Endometrial microvascular endothelial cells (primary cell): ENCODE measurements around the gene POLR1B. TPM values are rescaled to one million over a fixed set of nuclear protein-coding genes. Genes with fewer than 3 reads are reported as not detected.
"Not testable (repeated sequence)": the region's sequence is repeated elsewhere in the genome, so short reads cannot be mapped to it uniquely, and the experiment has no call there.

Experiments
- in situ Hi-C: cut with HindIII; loops from 2 replicates; pipeline ENCODE4 v1.10.0; 2017; ENCODE audit warnings: low sequenced_read_pairs, low pct_unique_long_range_greater_than_20kb; ENCODE audit errors: inconsistent ontology term
- total RNA-seq: library from RNA; depleted of rRNA; stranded (reverse); fragments of >200 nt; gene quantifications from one replicate; pipeline ENCODE4 v1.2.3, GENCODE V29; 2015; ENCODE audit errors: inconsistent ontology term

POLR1B gene
- total RNA-seq, 1 donor from 2014 or later, result 25.2 TPM

DNA sequence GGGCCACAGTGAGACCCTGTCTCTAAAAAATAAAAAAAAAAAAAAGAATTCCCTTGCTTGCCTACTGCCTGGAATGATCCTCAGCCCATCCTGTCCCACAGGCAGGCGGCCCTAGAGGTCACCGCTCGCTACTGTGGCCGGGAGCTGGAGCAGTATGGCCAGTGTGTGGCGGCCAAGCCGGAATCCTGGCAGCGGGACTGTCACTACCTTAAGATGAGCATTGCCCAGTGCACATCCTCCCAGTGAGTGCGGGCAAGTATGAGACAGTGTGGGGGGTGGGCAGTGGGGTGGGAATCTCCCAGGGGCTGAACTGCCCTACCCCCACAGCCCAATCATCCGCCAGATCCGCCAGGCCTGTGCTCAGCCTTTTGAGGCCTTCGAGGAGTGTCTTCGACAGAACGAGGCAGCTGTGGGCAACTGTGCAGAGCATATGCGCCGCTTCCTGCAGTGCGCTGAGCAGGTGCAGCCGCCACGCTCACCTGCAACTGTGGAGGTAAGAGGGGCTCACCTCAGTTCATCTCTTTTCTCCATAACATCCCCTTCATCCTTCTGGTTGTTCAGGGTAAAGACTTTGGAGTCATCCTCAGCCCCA, 43.7 kb downstream of the POLR1B start:
- in situ Hi-C loops, result no loop called here

DNA sequence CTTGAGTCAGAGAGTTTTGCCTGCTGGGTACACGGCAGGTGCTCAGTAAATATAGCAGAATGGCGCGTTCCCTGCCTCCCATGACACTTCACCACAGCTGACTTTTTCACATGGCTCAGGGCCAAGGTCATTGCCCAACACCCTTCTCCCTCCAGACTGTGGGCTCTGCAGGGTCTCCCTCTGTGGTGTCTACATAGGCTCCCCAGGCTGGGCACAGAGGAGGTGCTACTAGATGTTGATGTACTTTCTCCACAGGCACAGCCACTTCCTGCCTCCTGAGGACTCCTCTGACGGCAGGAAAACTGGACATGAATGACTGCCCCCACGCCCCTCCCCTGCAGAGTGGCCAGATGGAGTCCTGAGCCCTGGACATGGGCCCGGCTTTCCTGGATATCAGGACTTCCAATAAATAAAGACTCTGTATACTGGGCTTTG, 46.4 kb downstream of the POLR1B start:
- in situ Hi-C loops, result no loop called here

DNA sequence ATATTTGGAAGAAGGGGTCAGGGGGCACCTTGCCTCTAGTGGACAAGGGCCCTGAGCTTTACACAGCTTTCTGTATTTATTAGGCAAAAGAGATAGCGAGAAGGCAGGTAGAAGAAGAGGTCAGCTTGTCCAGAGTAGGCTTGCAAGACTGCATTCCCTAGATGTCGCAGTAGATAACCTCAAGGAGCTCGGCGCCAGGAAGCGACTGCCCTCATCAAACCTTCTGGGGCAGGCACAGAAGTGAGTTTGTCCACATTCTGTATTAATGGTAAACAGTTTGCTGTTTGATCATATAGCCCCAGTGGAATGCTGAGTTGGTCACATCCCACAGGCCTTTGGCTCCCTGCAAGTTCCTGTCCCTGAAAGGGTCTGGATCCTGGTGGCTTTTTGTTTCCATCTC, 49.1 kb downstream of the POLR1B start:
- in situ Hi-C loops, result no loop called here

DNA sequence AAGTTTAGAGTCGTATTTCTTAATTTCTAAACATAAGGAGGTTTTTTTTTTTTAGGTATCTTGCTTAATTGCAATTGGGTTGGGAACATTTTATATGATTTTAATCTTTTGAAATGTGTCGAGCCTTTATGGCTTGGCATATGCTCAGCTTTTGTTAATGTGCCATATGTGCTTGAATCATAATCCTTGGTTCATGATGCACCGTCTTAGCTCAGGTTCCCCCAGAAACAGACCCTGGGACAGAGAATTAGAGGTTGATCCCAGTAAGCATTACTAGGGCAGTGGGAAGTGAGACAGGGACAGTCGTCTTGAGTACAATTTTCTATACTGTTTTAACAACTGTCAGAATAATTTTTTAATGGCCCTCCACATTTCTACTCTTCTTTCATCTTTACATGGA, 51.5 kb downstream of the POLR1B start:
- in situ Hi-C loops, result no loop called here

DNA sequence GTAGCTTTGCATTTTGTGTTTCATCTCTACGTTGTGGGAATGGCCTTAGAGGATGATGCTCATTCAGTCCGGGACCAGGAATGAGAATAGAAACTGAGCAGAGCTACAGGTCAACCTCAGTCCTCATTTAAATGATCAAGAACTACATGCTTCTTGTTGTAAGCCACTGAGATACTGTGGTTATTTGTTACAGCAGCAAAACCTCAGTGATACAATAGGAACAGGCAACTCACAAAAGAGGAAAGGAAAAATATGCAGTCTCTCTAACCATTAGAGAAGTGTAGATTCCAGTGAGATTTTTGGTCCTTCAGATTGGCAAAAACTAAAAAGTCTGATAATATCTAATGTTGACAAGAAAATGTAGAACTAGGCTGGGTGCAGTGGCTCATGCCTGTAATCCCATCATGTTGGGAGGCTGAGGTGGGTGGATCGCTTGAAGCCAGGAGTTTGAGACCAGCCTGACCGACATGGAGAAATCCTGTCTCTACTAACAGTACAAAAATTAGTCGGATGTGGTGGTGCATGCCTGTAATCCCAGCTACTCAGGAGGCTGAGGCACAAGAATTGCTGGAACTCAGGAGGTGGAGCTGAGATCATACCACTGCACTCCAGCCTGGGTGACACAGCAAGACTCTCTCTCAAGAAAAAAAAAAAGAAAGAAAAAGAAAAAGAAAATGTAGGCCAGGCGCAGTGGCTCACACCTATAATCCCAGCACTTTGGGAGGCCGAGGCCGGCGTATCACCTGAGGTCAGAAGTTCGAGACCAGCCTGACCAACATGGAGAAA, 55.5 kb downstream of the POLR1B start:
- in situ Hi-C loops, result no loop called here

DNA sequence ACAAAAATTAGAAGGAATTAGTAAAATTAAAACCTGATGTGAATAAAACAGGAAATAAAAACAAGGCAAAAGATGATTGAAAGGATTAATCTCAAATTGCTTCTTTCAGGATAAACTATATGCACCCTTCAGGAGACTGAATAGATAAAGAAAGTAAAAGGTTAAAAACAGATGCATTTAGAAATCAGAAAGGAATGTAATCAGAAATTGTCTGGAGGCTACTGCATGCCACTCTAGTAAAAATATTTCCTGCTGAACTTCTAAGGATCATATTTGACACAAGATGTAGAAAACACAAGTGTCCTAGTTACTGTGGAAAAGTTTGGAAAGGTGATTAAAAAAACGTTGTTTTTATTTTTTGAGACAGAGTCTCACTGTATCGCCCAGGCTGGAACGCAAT, 58.4 kb downstream of the POLR1B start:
- in situ Hi-C loops, result no loop called here

GRCh38 chr2:112601754-112602153, 59.5 kb downstream of the POLR1B start:
- in situ Hi-C loops, result no loop called here

DNA sequence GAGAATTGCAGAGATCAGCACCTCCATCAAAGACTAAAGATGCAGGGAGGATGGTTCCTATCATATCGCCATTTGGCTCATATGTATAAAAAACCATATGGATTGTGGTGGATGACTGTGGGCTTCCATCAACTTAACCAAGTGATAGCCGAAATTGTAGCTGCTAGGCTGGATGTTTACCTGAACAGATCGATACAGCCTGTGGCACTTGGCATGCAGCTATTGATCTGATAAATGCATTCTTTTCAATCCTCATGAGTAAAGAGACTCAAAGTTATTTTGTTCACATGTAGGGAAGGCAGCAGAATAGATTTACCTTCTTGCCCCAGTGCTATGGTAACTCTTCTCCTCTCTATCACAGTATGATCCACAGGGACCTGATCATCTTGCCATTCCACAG, 60.7 kb downstream of the POLR1B start:
- in situ Hi-C loops, result no loop called here

DNA sequence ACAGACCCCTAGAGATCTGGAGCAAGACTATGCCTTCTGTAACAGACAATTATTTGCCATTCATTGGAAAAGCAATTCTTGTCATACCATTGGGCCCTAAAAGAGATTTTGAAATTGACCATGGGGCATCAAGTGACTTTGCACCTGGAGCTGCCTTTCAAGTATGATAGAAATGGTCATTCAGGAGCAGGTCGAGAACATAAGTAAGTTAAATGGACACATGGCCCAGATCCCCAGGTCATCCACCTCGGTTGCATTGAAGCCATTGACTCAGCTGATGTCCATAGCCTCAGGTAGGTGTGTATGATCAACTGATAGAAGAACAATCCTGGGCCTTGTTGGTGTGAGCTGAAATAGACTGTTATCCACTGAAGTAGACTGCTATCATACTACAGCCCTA, 61.5 kb downstream of the POLR1B start:
- in situ Hi-C loops, result no loop called here

DNA sequence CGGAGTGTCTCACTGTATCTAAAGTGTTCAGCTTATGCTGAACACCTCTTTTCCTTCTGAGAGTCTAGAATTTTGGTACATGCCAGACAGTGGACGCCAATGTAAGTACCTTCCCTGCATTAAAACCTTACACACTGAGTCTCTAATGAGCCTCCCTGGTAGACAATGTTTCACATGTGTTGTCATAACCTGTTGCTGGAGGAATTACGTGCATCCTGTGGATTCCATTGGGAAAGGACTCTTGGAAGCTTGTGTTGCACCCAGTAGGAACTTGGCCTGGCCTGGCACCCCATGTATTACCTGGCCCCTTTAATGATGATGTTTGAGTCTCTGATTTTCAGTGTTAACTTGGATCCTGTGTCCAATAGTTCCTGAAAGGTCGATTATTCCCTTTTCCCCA, 62.7 kb downstream of the POLR1B start:
- in situ Hi-C loops, result no loop called here

DNA sequence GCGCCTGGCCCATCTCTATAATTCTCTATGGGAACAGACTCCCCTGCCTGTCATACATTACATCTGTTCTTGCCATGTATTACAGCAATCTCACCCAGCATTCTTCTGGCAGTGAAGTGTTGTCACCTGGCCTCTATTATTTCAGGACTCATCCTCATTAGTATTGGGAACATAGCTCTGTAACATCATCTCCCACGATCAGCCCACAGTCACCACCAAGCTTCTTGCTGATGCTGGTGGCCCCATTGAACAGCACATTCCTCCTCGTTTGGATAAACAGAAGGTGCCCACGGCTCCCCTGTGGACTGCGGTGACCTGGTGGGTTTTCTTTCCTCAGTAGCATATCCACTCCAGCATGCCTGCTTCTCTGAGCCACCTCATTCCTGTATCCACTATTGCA, 63.7 kb downstream of the POLR1B start:
- in situ Hi-C loops, result no loop called here

- in situ Hi-C loops, result no loop called here
Measured at GRCh38 chr2:112606547-112606946, 64.3 kb downstream of the POLR1B start.

- in situ Hi-C loops, result no loop called here
Measured at GRCh38 chr2:112607680-112608438, 65.6 kb downstream of the POLR1B start.

GRCh38 chr2:112609320-112609719, 67.1 kb downstream of the POLR1B start:
- in situ Hi-C loops, result not testable (repeated sequence)

GRCh38 chr2:112612283-112612682, 70.0 kb downstream of the POLR1B start:
- in situ Hi-C loops, result not testable (repeated sequence)

DNA sequence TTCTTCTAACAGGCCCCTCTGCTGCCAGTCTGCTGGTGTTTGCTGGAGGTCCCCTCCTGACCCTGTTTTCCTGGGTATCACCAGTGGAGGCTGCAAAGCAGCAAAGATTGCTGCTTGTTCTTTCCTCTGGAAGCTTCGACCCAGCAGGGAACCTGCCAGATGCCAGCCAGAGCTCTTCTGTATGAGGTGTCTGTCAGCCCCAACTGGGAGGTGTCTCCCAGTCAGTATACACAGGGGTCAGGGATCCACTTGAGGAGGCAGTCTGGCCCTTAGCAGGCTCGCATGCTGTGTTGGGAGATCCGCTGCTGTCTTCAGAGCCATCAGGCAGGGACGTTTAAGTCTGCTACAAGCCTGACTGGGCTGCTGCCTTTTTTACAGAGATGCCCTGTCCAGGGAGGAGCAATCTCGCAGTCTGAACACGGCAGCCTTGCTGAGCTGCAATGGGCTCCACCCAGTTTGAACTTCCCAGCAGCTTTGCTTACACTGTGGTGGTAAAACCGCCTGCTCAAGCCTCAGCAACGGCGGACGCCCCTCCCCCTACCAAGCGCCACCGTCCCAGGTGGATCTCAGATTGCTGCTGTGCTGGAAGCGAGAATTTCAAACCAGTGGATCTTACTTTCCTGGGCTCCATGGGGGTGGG, 72.1 kb downstream of the POLR1B start:
- in situ Hi-C loops, result no loop called here

- in situ Hi-C loops, result no loop called here
Measured at GRCh38 chr2:112615051-112615450, 72.8 kb downstream of the POLR1B start.

GRCh38 chr2:112615798-112616197, 73.5 kb downstream of the POLR1B start:
- in situ Hi-C loops, result not testable (repeated sequence)

- in situ Hi-C loops, result no loop called here
Measured at GRCh38 chr2:112618383-112618782, 76.1 kb downstream of the POLR1B start.
